Measurements from ENCODE around the gene KCNK6.
"Not testable (repeated sequence)": the region's sequence is repeated elsewhere in the genome, so short reads cannot be mapped to it uniquely, and the experiment has no call there.

The KCNK6 gene

GRCh38 chr19:38362076-38362945 lies 42.7 kb downstream of the KCNK6 start:
- peak; percentile 41 for DNase-seq (ENCODE audit: low spot score)

- not testable (repeated sequence) for DNase-seq (ENCODE audit: low spot score)
Measured at GRCh38 chr19:38362946-38363688, 43.5 kb downstream of the KCNK6 start.

- DNase-seq (ENCODE audit: low spot score): no peak
Measured at GRCh38 chr19:38367041-38367440, 47.4 kb downstream of the KCNK6 start.

- no peak for DNase-seq (ENCODE audit: low spot score)
Measured at GRCh38 chr19:38369584-38369983, 49.9 kb downstream of the KCNK6 start.

GRCh38 chr19:38370299-38370698 lies 50.7 kb downstream of the KCNK6 start:
- no peak for DNase-seq (ENCODE audit: low spot score)

GRCh38 chr19:38371081-38371480 lies 51.4 kb downstream of the KCNK6 start:
- no peak for DNase-seq (ENCODE audit: low spot score)

- DNase-seq (ENCODE audit: low spot score): no peak
Measured at GRCh38 chr19:38373907-38374331, 54.3 kb downstream of the KCNK6 start.

GRCh38 chr19:38374332-38375097 lies 54.9 kb downstream of the KCNK6 start, which contains the start of gene PSMD8:
TSS of gene PSMD8 (plus strand) at chr19:38374571. CDS start at chr19:38374602, 31 bp downstream.
- DNase-seq (ENCODE audit: low spot score): peak; percentile 98

GRCh38 chr19:38375098-38375493 lies 55.5 kb downstream of the KCNK6 start:
- DNase-seq (ENCODE audit: low spot score): no peak

- no peak for DNase-seq (ENCODE audit: low spot score)
Measured at GRCh38 chr19:38375748-38376147, 56.1 kb downstream of the KCNK6 start.

GRCh38 chr19:38376576-38376975 lies 56.9 kb downstream of the KCNK6 start:
- no peak for DNase-seq (ENCODE audit: low spot score)

- no peak for DNase-seq (ENCODE audit: low spot score)
Measured at GRCh38 chr19:38377052-38377451, 57.4 kb downstream of the KCNK6 start.

GRCh38 chr19:38378866-38379265 lies 59.2 kb downstream of the KCNK6 start:
- no peak for DNase-seq (ENCODE audit: low spot score)

GRCh38 chr19:38381138-38381537 lies 61.5 kb downstream of the KCNK6 start:
- no peak for DNase-seq (ENCODE audit: low spot score)

Measured in COLO829 (cell line).